OCI-LY1 (cell line): ENCODE measurements around the gene SPAM1.

Experiments used
- CTCF ChIP-seq: fragments of 200-600 bp; sonication (generic), shearing (Covaris generic); IDR thresholded peaks from 2 replicates; pipeline ENCODE4 v1.5.1; 2017; ENCODE audit warnings: mild to moderate bottlenecking, antibody characterized with exemption, low read length, moderate library complexity, mixed read lengths
- EZH2 ChIP-seq: fragments of 200-600 bp; sonication (generic), shearing (Covaris generic); IDR thresholded peaks from 2 replicates; pipeline ENCODE4 v1.8.0; 2017; ENCODE audit warnings: borderline replicate concordance, mixed run types, mild to moderate bottlenecking, antibody characterized with exemption, low read length, moderate library complexity, mixed read lengths

- TF ChIP-seq CTCF (no peak), EZH2 (no peak)
Measured at GRCh38 chr7:123924941-123925340, at the start of gene SPAM1.
